T-helper 17 cell (primary cell): ENCODE measurements around the gene ZNF506. TPM values are rescaled to one million over a fixed set of nuclear protein-coding genes. Genes with fewer than 3 reads are reported as not detected.
"Not testable (repeated sequence)": the region's sequence is repeated elsewhere in the genome, so short reads cannot be mapped to it uniquely, and the experiment has no call there.

ENCODE experiments used
- ATAC-seq: fragments of 150-1000 bp; cut with Tn5 transposase; 2 replicates; pipeline ENCODE4 v1.10.0; 2021; ENCODE audit warnings: mild to moderate bottlenecking, moderate library complexity
- DNase-seq, 3 donors: peaks; one replicate each; pipeline versions ENCODE4 v3.0.0 to v3.0.0-alpha.2; 2020 to 2021
- H3K9me3 ChIP-seq: one replicate; pipeline ENCODE4 v1.7.0; 2013; ENCODE audit warnings: low read length, mild to moderate bottlenecking; ENCODE audit not compliant: control insufficient read depth, poor library complexity, severe bottlenecking
- H3K27ac Mint-ChIP-seq: one replicate; pipeline ENCODE4 v1.8.0; 2022; ENCODE audit warnings: mild to moderate bottlenecking, moderate library complexity, mixed read lengths
- H3K27me3 Mint-ChIP-seq: one replicate; pipeline ENCODE4 v1.8.0; 2022; ENCODE audit warnings: mixed read lengths
- H3K36me3 Mint-ChIP-seq: one replicate; pipeline ENCODE4 v1.8.0; 2022; ENCODE audit warnings: low read depth, mixed read lengths
- H3K4me1 Mint-ChIP-seq: one replicate; pipeline ENCODE4 v1.8.0; 2022; ENCODE audit warnings: mild to moderate bottlenecking, mixed read lengths
- H3K4me3 Mint-ChIP-seq: one replicate; pipeline ENCODE4 v1.8.0; 2022; ENCODE audit warnings: mild to moderate bottlenecking, moderate library complexity, mixed read lengths
- total RNA-seq, 4 donors: library from RNA in 2 of 4; stranded (reverse) in 2 of 4; gene quantifications; one replicate each; pipeline ENCODE4 v1.2.3 and lab custom pipeline; 2022 to 2026

Gene ZNF506
- total RNA-seq (10 to 100 TPM; 31.7 to 50.6 TPM), total RNA-seq (lab: John Stamatoyannopoulos, UW) (51.1 to 75.4 reads per million in 2 donors)

- Mint-ChIP-seq H3K27me3 (no peaks in the 10 kb centered on the region), H3K36me3 (peaks cover 4% of the 10 kb centered on the region), H3K4me3 (peak within 1 kb of the TSS; percentile 97), H3K4me1 (peaks cover 15% of the 10 kb centered on the region), H3K27ac (peak within 1 kb of the TSS; percentile 99)
- ATAC-seq (peak; percentile 85), DNase-seq (peak; percentile 90 to 95 (median 92))
- peaks cover 2% of the 10 kb centered on the region for H3K9me3 ChIP-seq
Observed at GRCh38 chr19:19821366-19821951, at the start of gene ZNF506. Gene ZNF506, minus strand, starts transcription at chr19:19821750. Its CDS starts 147 bp downstream, at chr19:19821603.

- H3K36me3 Mint-ChIP-seq, H3K4me3 Mint-ChIP-seq, H3K27ac Mint-ChIP-seq, H3K9me3 ChIP-seq, ATAC-seq, DNase-seq, H3K27me3 Mint-ChIP-seq: not testable (repeated sequence)
- H3K4me1 Mint-ChIP-seq: peaks cover 29% of the 10 kb centered on the region
Observed at GRCh38 chr19:19870086-19870485, 48.5 kb upstream of the ZNF506 start.

GRCh38 chr19:19866611-19867248 lies 45.2 kb upstream of the ZNF506 start:
- ATAC-seq (peak; percentile 26), DNase-seq (peak in 2 of 3 donors; percentile 22 to 29)
- peaks cover 23% of the 10 kb centered on the region for H3K4me1 Mint-ChIP-seq
- H3K27me3 Mint-ChIP-seq: no peaks in the 10 kb centered on the region
- peak overlapping the region; percentile 98 for H3K27ac Mint-ChIP-seq
- no peaks in the 10 kb centered on the region for H3K9me3 ChIP-seq
- peaks cover 2% of the 10 kb centered on the region for H3K36me3 Mint-ChIP-seq
- peak overlapping the region; percentile 99 for H3K4me3 Mint-ChIP-seq

- DNase-seq: peak; percentile 81 to 89 (median 83)
- Mint-ChIP-seq H3K4me1 (peaks cover 19% of the 10 kb centered on the region), H3K4me3 (peak within 1 kb of the TSS; percentile 99)
Observed at GRCh38 chr19:19865750-19866610, 44.4 kb upstream of the ZNF506 start, which contains the start of gene ZNF253. Gene ZNF253, plus strand, starts transcription at chr19:19865882. Its CDS starts 115 bp downstream, at chr19:19865997.

GRCh38 chr19:19860756-19861390 lies 39.3 kb upstream of the ZNF506 start:
- ATAC-seq (peak; percentile 64), DNase-seq (peak; percentile 32 to 56 (median 35))
- H3K27me3 Mint-ChIP-seq: no peaks in the 10 kb centered on the region
- H3K27ac Mint-ChIP-seq: peak overlapping the region; percentile 34
- peak overlapping the region; percentile 76 for H3K4me3 Mint-ChIP-seq
- no peaks in the 10 kb centered on the region for H3K9me3 ChIP-seq
- no peaks in the 10 kb centered on the region for H3K36me3 Mint-ChIP-seq
- peaks cover 5% of the 10 kb centered on the region for H3K4me1 Mint-ChIP-seq

More at GRCh38 chr19:19865750-19866610, 44.4 kb upstream of the ZNF506 start, which contains the start of gene ZNF253:
- no peaks in the 10 kb centered on the region for H3K9me3 ChIP-seq
- Mint-ChIP-seq H3K27me3 (no peaks in the 10 kb centered on the region), H3K36me3 (no peaks in the 10 kb centered on the region), H3K27ac (peak within 1 kb of the TSS; percentile 98)
- ATAC-seq: peak; percentile 91

GRCh38 chr19:19858751-19859150 lies 37.2 kb upstream of the ZNF506 start:
- H3K4me3 Mint-ChIP-seq: no peak overlapping the region
- H3K27ac Mint-ChIP-seq: no peak overlapping the region
- no peaks in the 10 kb centered on the region for H3K27me3 Mint-ChIP-seq
- DNase-seq (no peak), ATAC-seq (no peak)
- H3K36me3 Mint-ChIP-seq: no peaks in the 10 kb centered on the region
- no peaks in the 10 kb centered on the region for H3K9me3 ChIP-seq
- H3K4me1 Mint-ChIP-seq: peaks cover 5% of the 10 kb centered on the region

GRCh38 chr19:19851740-19852139 lies 30.2 kb upstream of the ZNF506 start:
- not testable (repeated sequence) for H3K36me3 Mint-ChIP-seq, H3K27me3 Mint-ChIP-seq, H3K27ac Mint-ChIP-seq, ATAC-seq, H3K4me1 Mint-ChIP-seq, H3K4me3 Mint-ChIP-seq, DNase-seq, H3K9me3 ChIP-seq

- H3K9me3 ChIP-seq: no peaks in the 10 kb centered on the region
- no peak overlapping the region for H3K27ac Mint-ChIP-seq
- peaks cover 2% of the 10 kb centered on the region for H3K36me3 Mint-ChIP-seq
- DNase-seq (no peak), ATAC-seq (no peak)
- H3K4me3 Mint-ChIP-seq: no peak overlapping the region
- no peaks in the 10 kb centered on the region for H3K27me3 Mint-ChIP-seq
- H3K4me1 Mint-ChIP-seq: no peaks in the 10 kb centered on the region
Observed at GRCh38 chr19:19849056-19849455, 27.5 kb upstream of the ZNF506 start.

- H3K9me3 ChIP-seq: no peaks in the 10 kb centered on the region
- DNase-seq (no peak), ATAC-seq (no peak)
- Mint-ChIP-seq H3K4me1 (no peaks in the 10 kb centered on the region), H3K4me3 (no peak overlapping the region), H3K36me3 (peaks cover 2% of the 10 kb centered on the region), H3K27me3 (no peaks in the 10 kb centered on the region), H3K27ac (peak overlapping the region; percentile 69)
Observed at GRCh38 chr19:19847781-19848180, 26.2 kb upstream of the ZNF506 start.

- Mint-ChIP-seq H3K27me3 (no peaks in the 10 kb centered on the region), H3K4me1 (no peaks in the 10 kb centered on the region), H3K36me3 (no peaks in the 10 kb centered on the region), H3K4me3 (no peak overlapping the region), H3K27ac (no peak overlapping the region)
- DNase-seq (no peak), ATAC-seq (no peak)
- H3K9me3 ChIP-seq: peaks cover 22% of the 10 kb centered on the region
Observed at GRCh38 chr19:19835560-19836038, 14.0 kb upstream of the ZNF506 start.

GRCh38 chr19:19826875-19827274 lies 5.3 kb upstream of the ZNF506 start:
- DNase-seq: no peak
- ATAC-seq: no peak
- peaks cover 3% of the 10 kb centered on the region for H3K36me3 Mint-ChIP-seq
- peaks cover 6% of the 10 kb centered on the region for H3K9me3 ChIP-seq
- no peak overlapping the region for H3K27ac Mint-ChIP-seq
- H3K4me3 Mint-ChIP-seq: no peak overlapping the region
- H3K4me1 Mint-ChIP-seq: no peaks in the 10 kb centered on the region
- no peaks in the 10 kb centered on the region for H3K27me3 Mint-ChIP-seq

- peaks cover 6% of the 10 kb centered on the region for H3K4me1 Mint-ChIP-seq
- peaks cover 2% of the 10 kb centered on the region for H3K9me3 ChIP-seq
- H3K27ac Mint-ChIP-seq: no peak overlapping the region
- no peaks in the 10 kb centered on the region for H3K27me3 Mint-ChIP-seq
- H3K4me3 Mint-ChIP-seq: no peak overlapping the region
- DNase-seq (no peak), ATAC-seq (no peak)
- peaks cover 2% of the 10 kb centered on the region for H3K36me3 Mint-ChIP-seq
Observed at GRCh38 chr19:19823916-19824315, 2.4 kb upstream of the ZNF506 start.
